ENCODE data around the gene MBD6.

Gene MBD6

DNA sequence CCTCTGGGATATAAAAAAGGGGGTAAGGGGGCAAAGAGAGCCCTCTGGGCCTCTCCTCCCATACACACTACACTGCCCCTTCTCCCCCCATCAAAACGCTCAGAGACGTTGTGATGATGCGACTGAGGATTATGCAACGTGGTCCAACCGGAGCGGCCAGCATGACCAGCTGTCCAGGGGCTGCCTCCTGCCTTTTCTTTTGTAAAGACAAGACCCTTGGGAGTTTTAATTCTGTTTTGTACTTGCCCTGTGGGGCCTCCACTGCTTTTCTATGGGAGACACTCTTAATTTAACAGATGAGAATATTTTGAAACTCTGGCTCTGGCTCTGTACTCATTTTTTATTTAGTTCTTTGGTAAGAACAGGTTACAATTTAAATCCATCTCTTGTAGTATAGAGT is 7.2 kb downstream of the MBD6 start:
- no peak for DNase-seq

DNA sequence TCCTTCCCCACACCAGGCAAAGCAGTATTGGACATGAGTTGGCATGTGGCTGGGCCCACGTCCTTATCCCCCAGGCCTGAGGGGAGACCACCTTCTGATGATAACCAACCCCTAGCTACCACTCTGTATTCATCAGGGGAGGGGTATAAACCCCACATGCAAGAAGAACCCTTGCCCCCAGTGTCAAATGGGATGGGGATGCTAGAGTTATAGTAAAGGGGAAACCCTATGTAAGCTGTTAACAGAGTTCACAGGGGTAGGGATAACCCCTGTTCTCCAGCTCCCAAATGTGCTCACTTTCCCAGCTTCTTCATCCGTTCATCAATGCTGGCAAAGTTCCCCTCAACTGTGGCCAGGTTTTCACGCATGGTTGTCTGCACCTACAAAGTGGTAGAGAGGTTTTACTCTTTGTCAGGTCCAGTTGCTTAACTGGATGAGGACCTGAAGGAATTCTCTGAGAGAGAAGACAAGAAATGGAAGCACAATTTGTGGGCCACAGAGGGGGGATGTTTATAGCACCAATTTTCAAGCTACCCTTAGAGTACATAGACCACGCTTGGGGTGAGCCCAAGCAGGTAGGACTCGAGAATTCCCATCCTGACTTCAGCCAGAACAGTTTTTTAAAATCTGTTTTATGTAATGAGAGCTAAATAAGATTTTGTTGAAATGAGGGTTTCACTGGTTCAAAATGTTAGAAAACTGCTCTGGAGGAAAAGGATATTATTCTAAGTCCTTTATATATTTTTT is 7.9 kb downstream of the MBD6 start:
- DNase-seq: no peak

DNA sequence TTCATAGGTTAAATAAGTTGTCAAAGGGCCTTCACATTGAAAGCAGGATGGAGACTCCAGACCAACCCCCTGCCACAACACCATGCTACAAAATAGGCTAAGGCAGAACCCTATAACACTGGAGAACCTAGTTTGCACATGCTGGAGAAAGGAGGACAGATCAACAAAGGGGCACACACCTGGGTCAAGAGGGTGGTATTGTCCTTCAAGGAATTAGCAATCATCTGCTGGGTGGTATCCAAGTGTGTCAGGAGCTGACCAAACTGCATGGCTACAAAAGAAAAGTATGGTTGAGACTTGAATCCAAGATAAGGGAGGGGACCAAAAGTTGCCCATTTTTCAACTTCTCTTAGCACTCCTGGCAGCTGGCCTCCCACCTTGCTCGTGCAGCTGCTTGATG is 9.2 kb downstream of the MBD6 start:
- DNase-seq: no peak

DNA sequence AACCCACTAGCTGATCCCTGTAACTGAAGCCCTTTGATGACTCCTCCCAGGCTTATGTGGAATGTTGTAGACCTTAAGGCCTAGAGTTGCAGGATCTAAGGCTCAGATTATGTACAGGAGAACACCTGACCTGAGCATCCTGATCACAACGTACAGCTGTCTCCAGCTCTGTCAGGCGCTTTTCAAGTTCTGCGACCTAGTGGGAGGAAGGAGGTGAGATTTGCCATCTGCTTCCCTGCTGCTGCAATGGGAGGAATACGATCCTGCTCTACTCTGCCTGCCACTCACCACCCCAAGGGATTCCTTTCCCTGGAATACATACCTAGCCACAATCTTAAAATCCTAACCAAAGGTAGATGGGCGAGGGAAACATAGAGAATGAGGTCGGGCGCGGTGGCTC is 10.5 kb downstream of the MBD6 start:
- no peak for DNase-seq

DNA sequence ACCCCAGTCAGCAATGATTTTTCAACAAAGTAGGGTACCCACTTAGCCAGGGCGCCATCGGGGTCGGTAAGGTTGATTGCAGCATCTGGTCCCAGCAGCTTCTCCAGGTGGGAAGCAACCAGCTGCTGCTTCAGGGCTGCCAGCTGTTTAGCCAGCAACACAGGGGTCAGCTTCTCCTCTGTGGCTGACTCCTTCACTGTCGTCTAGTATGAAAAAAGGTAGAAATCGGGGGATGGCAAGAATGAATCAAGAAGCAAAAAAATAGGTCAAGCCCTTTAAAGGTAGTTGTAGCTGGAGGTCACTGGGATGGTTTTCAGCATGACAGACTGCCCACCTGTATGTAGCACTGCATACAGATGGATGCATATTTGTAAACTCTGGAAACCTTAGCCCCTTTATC is 11.6 kb downstream of the MBD6 start:
- DNase-seq: no peak

DNA sequence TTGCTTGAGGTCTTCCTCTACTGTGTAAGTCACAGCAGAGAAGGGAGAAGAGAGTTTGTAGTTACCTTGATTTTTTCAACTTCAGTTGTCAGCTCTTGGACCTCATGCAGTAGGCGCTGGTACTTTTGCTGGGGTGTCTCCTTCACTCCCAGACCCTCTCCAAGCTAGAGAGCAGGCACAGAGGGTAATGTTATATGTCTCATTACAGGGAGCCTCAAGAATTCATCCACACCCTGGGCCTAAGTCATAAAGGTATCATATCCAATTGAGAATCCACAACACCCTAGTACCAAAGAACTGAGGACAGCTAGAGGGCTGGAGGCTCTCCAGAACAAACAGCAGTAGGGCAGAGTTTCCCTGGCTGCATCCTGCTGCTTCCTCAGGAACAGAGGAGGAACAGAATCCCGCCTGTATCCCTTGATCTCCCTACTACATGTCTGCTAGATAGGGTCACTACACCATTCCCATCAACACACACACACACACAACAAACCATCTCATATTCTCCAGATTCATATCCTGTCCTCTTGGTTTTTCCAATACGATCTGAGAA is 12.4 kb downstream of the MBD6 start:
- DNase-seq: no peak

DNA sequence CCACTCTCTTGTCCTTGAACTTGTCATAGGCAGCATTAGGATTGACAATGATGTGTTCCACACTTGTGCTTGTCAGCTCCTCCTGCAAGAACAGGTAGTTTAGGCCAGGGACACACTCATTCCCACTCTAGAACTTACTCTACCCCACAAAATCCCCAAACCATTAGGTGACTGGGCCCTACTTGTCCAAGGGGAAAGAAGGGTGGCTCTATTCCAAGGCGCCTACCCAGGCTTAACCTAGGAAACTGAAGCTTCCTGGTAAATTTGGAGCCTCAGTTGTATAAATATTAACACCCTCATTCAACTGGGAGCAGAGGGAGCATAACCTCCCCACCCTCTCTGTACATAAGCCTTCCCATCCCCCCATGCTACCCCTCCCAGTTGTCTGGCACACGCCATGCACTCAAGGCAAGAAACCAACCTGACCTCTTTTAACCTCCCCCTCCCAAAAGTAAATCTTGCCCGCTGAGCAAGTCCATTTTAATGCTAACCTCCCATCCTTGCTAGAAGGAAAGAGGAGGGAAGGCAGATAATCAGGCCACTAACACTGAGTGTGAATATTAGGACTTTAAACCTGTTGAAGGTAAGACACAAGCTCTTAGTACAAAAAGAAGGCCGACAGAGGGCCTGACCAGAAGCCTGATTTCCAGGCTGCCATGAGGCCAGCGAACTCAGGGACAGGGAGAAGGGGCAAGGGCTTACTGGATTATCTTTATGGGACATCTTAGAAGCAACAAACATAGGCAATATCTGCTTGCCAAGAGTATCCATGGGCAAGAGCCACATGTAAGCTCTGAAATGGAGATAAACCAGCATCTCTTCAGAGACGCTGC is 13.4 kb downstream of the MBD6 start:
- no peak for DNase-seq

DNA sequence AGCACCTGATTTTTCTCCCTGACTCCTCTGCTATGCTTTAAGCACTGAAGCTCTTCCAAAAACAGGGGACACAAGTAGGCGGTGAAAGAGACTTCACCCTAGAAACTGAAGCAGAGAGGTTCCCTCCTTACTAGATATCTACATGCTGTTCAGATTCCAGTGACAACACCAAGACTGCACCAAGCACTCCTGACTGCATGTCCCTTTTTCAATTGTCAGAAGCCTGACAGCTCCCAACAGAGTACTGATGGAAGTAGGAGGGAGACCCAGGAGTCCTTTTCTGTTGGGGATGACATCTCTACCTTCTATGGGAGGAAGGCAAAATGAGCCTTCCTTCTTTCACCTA is 13.9 kb downstream of the MBD6 start:
- no peak for DNase-seq

DNA sequence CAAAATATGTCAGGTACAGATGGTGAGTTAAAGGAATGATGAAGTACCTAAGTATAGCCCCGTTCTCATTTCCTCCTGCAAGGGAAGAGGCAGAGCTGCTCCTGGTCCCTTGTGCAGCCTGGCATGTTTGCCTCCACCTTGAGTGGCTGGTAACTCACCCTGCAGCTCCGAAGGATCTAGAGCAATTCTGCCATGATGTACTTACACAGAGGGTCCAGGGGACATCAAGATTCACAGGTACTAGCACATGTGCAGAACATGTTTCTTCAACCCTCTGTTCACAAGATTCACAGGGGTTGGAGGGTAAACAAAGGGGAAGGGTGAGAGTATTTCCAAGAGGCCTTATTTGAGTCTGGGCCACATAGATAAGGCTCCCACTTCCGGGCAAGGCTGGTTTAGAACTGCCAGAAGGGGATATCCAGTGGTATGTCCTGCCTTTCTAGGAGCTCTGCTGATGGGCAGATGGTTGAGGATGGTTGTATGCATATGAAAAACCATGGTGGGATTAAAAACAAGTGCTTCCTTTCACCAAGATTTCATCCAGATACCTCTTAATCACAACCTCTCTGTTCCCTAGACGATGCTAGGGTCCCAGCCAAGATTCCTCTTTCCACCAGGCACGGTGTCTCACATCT is 16.6 kb downstream of the MBD6 start:
- no peak for DNase-seq

DNA sequence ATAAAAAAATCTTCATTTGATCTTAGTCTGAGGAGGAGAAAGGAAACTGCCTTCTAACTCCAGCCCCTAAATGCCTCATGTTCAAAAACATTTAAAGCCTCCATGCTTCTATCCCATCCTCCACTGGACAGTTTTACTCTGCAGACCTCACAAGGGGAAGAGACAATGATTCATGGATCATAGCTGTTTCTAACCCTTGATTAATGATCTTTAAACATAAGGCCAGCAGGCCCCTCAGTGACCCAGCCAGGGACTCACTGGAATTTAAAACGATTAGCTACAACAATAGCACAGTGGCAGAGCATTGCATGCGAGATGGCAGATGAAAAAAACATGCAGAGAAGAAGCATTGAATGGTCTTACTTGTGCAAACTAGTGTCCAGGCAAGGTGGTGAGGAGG is 18.4 kb downstream of the MBD6 start:
- no peak for DNase-seq

DNA sequence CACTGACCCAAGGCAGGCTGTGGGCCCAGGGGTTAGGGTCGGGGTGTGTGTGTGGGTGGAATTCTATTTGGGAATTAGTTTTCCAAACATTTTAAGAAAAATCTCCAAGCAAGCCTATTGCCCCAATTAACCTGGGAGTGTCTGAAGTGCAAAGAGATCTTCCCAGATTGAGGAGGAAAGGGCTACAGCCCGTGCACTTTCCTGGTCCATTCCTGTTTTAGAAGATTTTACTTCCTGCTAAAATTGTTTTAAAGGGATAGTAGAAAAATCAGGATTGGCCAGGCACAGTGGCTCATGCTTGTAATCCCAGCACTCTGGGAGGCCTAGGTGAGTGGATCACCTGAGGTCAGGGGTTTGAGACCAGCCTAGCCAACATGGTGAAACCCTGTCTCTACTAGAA is 19.1 kb downstream of the MBD6 start:
- no peak for DNase-seq

DNA sequence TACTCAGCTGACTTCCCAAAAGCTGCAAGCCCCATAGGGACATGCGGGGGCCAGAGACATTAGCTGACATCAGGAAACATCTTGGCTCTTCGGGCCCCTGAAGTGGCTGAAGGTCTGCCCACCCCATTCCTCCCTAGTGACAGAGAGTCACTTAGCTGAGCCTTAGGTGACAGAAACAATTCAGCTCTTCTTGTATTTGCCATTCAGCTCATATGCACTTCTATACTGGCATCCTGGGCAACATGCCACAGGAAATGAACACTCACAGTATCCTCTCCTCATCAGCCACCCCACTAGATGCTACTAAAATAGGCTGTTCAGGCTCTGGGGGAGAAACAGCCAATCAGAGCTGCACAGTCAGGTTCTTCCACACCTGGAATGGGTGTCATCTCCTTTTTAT is 21.0 kb downstream of the MBD6 start:
- DNase-seq: no peak

DNA sequence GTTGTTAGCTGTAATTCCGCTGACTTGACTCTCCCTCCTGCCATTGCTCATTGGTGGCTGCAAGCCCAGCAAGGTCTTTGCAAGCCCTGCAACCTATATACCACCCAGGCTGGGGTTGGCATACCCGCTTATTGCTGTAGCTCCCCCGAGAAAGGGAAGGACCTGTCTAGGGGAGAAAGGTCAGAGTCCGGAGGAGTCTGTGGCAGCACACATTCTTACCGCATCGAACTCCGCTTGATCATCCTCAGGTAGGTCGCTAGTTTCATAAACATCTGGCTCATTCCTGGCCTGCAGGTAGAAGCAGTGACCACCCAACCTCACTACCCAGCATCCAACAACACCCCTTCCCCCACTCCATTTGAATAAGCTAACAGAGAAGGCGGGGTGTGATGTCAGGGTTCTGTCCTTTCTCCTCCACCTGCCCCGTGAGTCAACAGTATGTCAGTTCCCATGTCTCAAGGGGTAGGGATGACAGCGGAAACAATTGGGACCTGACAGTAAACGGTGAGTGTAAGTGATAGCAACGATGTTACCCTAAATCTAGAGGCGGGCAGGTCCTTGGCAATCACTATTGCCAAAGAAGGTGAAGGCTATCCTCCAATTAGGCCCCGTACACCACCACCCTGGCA is 23.3 kb downstream of the MBD6 start:
- no peak for DNase-seq

DNA sequence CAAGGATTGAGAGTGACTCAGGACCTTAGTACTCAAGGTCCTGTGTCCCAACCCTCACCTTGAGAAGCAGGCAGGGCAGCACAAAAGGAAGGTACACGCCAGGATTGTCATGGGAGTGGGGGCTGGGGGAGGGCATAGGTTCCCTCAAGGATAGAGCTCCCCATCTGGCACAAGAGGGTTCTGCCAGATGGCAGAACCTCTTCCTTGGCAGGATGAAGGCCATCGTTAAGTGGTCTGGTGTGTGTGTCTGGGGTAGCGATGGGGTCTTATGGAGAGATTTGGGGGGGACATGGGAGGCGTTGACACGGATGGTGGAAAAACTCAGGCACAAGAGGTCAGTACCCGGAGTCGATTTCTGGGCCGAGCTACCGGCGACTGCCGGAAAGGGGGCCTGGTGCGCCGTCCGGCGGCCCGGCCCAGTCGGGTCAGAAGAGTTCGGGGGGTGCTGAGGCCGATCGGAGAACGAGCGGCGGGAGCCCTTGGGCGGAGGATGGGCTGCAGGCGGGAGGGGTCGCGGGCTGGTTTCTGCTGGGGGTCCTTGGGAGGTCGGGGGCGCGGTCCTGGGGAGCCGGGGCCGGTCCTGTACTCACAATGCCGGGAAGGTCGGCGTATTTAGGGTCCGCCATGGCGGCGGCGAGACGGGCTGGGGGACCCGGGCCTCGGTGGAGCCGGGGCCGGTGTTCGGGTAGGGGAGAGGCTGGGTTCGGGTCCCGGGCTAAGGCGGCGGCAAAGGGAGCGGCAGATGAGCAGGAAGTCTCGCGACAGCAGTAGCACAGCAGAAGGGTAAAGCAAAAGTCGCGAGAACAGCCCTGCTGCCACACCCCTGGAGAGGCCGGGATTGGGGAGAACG is 24.0 kb downstream of the MBD6 start, which contains the start of gene DCTN2:
DCTN2 (minus strand) TSS at position 755 of the 850 bp plus-strand sequence; CDS start at position 626, 129 bp downstream.
- DNase-seq: peak; percentile 92

DNA sequence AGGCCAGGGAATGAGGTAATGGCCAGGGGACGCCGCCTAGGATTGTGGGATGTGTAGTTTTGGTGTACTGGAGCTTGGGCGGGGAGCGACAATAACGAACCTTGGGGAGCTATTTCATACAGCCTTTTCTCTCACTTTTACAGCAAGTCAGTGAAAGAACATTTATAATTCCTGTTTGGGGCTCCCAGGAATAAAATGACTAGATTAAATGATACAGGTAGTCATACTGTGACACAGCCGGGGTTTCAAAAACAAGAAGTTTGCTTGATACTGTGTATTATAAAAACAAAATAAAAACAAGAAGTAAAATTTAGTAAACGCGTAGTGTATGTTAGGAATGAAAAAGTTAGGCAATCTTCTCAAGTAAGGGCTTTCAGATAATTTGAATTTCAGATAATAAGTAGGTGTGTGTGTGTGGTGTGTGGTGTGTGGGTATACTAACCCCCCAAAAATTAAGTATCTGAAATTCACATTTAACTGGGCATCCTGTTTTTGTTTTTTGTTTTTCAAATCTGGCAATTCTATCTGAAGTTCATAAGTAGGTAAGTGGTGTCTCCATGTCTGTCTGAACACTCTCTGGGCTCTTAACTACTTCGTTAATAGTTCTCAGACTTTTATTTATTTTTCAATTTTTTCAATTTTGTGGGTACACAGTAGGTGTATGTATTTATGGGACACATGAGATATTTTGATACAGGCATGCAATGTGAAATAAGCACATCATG is 24.8 kb downstream of the MBD6 start:
- no peak for DNase-seq

DNA sequence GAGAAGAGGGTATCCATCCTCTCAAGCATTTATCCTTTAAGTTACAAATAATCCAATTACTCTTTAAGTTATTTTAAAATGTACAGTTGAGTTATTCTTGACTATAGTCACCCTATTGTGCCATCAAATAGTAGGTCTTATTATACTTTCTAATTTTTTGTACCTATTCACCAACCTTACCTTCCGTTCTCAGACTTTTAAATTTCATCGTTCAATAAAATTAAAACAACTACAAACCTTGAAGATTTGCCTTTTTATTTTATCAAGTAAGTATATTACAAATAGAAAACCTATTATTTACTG is 25.3 kb downstream of the MBD6 start:
- no peak for DNase-seq

DNA sequence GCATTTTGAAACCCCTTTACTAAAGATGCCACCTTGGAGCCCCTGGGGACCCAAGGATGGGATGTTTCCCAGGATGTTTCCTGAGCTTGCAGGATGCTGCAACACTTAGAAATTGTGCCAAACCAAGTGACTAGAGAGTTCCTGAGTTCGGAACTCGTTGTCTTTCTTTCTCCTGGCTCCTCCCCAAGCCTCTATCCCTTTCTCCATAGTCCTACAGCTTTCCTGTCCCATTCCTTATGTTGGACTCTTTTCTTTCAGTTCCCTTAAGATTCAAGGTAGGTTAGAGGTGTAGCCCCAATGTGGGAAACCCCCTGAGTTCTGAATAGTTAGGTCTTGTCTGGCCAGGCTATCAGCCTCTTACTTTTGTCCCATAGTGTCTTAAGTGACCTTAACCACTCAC is 25.9 kb downstream of the MBD6 start:
- no peak for DNase-seq

DNA sequence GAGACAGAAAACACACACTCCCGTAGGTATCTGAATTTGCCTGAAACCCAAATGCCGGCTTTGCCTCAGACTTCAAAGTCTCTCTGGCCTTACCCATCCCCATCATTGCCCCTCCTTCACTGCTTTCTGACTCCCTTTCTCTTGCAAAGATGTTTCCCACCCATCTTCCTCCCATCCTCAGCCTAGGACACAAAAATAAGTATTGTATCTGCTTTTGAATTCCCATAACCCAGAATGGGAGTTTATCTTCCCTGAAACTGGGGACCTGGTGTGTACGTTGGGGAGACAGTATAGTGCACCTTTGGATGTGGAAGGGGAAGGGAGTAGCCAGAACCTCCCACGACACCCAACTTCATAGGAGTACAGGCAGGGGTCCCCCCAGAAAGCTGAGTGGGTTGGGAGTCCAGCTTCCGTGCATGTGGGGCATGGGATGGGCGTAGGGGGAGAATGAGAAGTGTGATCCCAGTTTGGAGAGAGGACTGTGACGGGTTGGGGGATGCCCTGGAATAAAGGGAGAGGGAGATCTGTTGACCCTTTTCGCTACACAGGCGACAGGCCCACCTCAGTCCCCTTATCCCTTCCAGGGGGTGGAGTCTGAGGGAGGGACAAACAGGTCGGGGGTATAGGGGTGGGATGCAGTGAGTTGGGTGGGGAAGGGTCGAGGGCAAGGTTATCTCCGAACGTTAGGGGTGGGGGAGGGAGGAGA is 26.7 kb downstream of the MBD6 start:
- DNase-seq: no peak

DNA sequence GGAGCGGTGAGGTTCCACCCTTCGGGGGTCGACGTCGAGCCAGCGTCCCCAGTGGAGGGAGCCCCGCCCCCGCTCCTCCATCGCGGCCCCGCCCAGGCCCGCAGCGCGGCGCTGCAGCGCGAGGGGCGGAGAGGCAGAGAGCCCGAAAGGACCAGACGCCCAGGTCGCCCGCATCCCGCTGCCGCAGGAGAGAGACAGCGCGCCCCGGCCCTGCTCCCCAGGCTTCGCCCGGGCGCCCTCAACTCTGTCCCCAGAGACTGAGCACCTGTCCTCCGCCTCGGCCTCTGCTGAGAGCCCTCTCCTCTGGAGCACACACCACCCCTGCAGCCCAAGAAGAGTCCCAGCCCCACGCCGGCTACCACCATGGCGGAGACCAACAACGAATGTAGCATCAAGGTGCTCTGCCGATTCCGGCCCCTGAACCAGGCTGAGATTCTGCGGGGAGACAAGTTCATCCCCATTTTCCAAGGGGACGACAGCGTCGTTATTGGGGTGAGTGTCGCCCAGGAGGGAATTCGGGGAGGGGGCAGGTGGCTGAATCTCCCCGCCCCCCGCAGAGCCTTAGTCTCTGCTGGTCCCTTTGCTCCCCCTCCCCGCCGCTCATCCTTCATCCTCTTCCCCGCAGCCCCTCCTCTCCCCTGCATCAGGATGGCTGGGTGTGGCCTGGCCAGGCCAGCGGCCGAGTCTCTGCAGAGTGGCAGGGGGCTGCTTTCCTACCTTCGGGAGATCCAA is 27.5 kb downstream of the MBD6 start, which contains the start of gene KIF5A:
KIF5A (plus strand) TSS at position 136 of the 732 bp plus-strand sequence; CDS start at position 364, 228 bp downstream.
- DNase-seq: no peak
